CD4-positive, alpha-beta T cell treated with Interleukin-4 for 1 hour (primary cell): ENCODE measurements around the gene DCDC1.

Experiments
- DNase-seq, 2 donors: peaks; one replicate each; pipeline ENCODE4 v3.0.0-alpha.2; 2020 to 2022

DCDC1 gene, protein sequence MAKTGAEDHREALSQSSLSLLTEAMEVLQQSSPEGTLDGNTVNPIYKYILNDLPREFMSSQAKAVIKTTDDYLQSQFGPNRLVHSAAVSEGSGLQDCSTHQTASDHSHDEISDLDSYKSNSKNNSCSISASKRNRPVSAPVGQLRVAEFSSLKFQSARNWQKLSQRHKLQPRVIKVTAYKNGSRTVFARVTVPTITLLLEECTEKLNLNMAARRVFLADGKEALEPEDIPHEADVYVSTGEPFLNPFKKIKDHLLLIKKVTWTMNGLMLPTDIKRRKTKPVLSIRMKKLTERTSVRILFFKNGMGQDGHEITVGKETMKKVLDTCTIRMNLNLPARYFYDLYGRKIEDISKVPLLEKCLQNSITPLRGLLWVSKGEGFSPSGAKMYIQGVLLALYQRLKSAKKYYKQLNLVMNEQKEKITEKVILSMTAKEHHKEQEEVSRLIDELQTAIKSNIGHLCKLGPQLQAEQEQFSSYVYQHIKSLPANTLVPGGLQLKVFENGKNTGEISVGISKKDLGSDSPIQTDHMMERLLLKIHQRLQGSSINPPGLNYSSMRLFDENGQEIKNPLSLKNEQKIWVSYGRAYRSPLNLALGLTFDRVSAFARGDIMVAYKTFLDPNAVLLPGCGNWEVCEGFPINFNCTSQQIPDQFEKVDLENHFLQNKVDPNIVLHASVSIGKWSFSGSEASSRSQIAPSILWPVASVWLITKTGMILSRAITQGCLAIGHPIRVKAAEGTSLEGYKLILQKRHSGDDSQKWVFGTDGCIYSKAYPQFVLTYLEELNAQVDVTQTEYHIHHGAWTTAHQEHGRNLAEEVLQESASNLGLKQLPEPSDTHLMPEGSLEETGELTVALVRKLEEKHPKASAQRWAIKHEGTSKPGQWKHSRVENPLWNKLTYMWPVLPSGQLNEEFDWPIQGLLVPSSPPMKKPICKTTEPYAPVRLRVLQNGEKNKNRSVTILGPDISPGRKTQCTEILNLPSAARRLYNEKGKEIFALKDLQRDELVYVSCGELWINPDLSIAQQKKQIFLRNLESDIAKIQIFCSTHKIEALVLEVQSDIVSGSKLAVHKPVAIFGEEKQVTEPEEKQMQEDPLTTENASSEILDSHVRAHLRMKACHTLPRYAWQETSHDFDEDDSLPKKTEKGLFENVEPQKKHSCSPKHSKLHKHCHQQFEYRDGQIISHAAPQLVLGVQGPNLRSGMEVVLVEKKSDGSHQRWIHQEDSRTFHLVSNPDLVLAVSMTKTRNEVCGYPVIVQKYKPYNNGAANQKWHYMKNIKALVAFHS (N-terminal part only)

DNA sequence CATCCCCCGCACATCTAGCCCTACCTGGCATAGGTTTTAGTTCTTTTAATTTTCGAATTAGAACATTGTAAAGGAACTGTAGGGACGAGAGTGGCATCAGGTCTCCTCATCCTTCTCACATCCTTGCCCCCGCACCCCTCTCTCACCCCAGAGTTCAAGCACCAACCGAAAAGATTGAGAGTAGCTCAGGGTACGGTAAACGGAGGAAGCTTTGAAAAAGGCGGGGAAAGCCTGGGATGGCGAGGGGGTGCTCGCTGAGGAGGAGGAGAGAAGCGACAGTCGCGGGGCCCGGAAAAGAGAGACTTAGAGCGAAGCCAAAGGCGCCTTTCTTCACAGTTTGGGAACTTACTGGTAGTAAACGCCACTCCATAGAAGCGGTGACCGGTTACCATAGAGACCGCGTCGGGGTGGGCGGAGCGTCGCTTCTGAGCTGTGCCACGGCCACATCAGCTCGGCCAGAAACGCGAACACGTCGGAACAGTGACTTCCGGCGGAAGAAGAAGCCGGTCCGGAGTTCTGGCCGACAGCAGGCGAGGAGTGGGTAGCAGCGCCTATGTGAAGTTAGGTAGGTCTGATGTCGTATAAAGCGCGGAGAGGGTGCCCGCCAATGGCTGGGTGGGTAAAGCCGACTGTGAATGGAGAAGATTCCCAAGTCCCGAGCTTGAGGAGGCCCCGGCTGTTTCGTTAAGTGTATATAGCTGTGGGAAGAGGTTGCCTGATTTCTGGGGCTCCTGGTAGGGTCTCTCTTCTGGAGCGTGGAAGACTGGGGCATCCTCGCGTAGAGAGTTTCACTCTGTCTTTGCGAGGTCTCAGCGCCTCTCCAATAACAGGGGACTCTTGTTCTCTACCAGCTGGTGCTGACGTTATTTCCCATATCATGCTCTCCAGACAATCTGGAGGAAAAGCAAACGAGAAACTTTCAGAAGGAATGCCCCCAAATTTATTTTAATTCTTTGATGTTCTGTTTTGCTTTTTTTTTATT, at the start of gene DCDC1, which contains the start of gene DNAJC24:
DCDC1 (minus strand) TSS at position 392 of the 982 bp plus-strand sequence. CDS start 41,459 bp downstream, outside the sequence.
DNAJC24 (plus strand) TSS at position 513 of the 982 bp plus-strand sequence. CDS start 889 bp downstream, outside the sequence.
- DNase-seq: peak; percentile 94 to 95

DNA sequence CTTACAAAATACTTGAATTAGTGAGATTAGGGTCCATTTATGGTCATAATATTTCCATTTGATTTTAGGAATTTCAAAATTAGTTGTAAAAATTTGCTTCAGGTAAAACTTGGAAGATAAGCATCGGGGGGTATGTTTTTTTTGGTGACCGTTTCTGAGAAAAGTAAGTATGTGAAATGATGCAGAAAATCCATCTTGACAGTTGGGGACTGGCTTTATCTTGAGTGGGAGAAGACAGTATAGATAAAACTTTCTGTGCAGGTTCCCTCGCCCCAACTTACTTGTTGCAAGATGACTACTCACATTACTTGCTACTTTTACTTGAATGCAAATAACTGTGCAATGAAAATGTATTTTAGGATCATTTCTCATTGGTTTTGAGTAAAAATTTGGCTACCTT, 49.6 kb upstream of the DCDC1 start:
- no peak for DNase-seq

DNA sequence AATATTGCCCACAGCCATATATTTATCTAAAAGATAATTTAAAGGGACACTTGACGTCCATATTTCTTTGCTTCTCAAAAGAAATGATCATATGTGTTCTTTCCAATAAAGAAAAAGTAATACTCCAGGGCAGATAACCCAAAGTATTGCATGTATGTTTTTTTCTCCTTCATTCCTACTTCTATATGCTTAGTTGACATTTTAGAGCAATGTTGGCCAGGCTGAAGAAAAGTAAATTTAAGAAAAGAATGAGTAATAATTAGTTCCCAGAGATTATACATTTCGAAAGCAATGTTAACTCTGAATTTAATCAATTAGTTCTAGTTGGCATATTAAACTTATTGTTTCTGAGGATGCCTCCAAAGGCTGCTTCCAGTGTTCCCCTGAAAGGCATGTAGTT, 48.3 kb upstream of the DCDC1 start:
- no peak for DNase-seq

DNA sequence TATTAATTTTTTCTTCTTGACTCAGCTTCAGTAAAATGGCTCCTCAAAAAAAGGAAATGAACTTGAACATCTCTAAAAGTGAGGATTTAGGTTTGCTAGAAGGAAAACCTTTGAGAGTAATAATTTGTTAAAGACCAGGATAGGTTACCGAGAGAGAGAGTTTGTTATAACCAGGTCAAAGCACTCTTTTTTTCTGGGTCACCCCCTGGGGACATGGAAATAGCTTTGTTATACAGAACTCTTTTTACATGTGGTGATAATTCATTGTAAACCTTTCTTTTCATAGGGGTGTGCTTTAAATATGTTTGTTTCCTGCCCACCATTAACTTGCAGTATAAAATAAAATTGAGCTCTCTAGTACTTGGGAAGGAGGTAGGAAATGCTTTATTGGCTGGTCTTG, 47.8 kb upstream of the DCDC1 start:
- no peak for DNase-seq

DNA sequence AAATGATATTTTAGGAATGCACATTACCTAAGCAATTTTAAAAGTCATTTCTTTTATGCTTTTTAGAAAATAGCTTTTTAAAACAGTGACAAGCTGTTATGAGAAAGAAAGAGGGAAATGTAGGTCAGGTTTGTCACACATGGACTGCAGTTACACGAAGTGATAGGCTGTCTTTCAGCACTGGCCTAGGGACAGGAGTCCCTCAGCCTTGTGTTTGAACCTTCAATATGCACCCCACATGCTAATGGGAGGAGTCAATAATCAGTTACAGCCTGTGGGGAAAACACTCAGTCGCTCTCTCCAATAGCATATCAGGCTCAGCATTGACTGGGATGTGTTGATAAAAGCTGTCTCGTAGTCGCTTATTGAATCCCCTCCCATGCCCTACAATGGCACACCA, 45.9 kb upstream of the DCDC1 start:
- DNase-seq: no peak

DNA sequence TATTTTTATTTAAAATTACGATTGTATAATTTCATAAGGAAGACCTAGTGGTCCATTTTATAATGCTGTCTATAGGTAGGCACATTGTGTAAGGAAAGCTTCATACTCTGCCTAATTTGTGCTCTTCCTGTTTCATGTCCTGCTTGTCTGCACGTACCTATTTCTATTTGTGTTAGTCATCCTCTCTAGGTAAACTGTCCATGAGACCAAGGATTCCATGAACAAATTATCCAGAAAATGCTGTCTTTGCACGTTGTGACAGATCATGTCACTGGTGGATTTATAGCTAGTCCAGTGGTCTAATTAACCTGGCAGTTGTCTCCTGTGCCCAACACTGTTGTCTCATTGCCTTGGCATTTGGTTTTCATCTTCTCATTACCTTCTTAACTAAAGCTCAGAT, 44.8 kb upstream of the DCDC1 start:
- DNase-seq: no peak

DNA sequence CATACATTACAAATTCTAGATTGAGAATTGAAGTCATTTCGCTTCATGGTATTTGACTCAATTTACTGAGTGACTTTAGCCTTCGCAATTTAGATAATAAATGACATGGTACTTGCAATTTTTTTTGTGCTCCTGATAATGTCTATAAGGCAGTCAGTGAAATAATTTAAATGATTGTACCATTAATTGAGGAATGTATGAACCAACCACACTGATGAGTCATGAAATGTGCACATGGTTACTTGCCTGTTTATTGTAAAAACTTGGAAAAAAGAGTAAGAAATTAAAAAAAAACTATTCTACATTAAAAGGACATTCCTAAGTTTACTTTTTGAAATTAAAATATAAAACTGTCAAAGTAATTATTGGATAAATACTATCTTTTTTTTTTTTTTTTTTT, 43.4 kb upstream of the DCDC1 start:
- DNase-seq: no peak

DNA sequence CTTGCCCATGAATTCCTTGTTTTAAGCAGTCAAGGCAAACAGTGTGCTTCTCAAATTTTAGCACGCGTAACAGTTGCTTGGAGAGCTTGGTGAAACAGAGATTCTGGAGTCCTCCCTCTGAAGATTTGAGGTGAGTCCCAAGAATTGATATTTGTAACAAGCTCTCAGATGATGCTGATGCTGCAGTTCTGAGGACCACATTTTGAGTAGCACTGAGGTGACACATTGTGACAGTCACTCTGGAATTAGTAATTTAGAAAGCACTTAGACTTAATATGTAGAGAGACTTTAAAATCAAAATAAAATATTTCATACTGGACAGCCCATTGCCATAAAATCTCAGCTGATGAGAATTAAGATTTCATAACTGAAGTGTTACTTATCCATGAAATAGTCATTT, 38.7 kb upstream of the DCDC1 start:
- DNase-seq: no peak

DNA sequence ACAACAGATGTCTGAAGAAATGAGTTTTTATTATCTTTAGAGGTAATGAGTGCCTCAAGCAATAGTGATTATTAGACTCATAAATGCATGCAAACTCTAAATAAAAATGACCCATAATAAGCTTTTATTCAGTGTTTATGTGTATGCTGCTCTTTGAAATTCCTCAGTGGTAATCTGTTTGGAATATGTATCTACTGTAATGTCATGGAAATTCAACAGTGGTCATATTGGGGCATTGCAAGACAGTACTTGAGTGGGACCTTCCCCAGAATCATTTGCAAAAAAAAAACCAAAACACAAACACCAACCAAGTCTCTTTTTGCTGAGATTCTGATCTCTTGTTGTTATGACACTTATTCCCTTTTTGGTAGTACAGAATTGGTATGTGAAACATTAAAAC, 35.1 kb upstream of the DCDC1 start:
- no peak for DNase-seq

DNA sequence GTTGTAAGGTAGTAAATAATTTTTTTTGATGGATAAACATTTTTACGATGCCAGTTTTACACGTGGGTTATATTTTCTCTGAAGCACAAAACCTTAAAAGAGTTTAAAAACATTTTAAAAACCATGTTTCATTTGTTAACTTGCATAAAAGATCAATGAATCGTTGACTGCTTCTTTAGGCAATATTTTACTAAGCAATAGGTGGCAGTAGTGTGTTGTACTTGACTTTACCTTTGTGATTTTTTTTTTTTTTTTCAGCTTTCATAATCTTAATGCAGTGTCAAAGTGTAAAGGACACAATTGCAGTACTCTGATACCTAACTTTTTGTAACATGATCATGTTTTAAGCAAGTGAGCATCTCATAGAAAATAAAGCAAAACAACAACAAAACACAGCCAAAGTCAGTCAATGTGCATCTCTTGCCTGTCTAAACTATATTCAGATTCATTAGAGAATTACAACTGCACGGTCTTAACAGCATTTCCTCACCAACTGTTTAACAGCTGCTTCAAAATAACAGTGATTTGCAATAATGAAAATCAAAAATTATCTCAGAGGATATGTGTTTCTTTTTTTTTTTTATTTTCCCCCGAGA, 27.8 kb upstream of the DCDC1 start:
- peak in 1 of 2 donors; percentile 40 for DNase-seq

DNA sequence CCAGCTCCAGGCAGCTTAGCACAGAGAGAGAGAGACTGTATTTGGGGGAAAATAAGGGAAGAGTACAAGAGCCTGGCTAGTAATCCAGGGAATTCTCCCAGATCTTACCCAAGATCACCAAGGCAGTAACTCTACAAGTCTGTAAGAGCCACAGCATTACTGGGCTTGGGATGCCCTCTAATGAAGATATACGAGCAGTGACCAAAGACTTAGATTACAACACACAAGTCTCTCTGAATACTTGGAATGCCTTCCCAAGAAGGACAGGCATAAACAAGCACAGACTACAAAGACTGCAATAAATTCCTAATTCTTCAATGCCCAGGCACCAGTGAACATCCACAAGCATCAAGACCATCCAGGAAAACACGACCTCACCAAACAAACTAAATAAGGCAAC, 17.8 kb upstream of the DCDC1 start:
- DNase-seq: no peak

DNA sequence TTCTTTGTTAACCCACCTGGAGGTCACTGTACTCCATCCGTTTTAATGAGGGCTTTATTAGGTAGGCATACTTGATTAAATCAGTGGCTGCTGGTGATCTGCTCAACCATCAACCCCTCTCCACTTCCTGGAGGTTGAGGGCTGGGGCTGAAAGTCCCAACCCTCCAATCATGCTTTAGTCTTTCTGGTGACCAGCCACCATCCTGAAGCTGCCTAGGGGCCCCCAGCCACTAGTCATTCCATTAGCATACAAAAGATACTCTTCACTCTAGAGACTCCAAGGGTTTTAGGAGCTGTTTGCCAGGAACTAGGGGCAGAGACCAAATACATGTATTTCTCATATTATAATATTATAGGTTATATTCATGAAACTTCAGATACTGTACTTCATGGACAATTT, 13.6 kb upstream of the DCDC1 start:
- no peak for DNase-seq

DNA sequence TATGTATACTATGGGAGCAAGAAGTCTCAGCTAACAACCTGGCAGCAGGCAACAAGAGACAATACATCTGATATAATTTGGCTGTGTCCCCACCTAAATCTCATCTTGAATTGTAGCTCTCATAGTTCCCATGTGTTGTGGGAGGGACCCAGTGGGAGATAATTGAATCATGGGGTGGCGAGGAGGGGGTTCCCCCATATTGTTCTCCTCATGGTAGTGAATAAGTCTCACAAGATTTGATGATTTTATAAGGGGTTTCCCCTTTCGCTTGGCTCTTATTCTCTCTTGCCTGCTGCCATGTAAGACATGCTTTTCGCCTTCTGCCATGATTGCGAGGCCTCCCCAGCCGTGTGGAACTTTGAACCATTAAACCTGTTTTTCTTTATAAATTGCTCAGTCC, 6.3 kb upstream of the DCDC1 start:
- no peak for DNase-seq

DNA sequence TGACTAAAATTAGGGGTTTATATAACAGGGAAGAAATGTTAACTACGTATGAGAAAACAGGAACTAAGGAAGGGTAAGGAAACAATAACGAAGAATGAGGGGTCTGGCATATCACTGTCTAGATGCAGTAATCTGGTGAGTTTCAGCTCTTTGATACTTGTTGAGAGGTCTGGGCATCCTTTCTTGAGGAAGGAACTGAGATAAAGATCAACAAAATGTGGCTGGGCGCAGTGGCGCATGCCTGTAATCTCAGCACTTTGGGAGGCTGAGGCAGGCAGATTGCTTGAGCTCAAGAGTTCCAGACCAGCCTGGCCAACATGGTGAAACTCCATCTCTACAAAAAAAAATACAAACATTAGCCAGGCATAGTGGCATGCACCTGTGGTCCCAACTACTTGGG, 2.7 kb downstream of the DCDC1 start:
- peak in 1 of 2 donors; percentile 44 for DNase-seq

DNA sequence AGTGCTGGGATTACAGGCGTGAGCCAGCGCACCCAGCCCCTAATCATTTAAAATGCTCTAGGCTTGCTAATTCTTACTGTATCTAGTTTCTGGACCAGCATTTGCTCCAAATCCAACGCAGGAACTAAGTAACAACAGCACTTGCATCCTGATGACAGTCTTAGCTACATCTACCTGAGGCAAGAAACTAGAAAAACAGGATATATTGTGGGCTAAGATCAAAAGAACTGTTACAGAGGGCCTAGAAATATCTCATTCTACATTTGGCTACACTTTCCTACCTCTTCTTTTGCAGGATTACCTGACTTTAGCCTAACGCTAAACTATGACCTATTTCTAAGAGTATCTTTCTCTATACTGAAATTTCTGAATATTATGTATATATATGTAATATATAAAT, 7.8 kb downstream of the DCDC1 start:
- DNase-seq: no peak

DNA sequence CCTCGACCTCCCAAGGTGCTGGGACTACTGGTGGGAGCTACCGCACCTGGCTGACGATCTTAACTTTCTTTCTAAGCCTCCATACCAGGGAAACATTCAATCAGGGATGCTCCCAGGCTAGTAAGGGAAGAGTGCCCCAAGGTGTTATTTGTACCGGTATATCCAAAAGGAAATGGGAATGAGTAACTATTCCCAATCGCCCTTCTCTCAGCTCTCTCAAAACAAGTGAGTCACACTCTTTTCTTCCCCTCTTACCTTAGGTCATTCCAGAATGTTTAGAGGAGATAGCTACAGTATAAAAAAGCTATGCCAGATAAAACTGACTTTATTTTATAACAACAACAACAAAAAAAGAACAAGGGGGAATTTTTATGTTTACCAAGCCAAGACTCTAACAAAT, 13.7 kb downstream of the DCDC1 start:
- no peak for DNase-seq

DNA sequence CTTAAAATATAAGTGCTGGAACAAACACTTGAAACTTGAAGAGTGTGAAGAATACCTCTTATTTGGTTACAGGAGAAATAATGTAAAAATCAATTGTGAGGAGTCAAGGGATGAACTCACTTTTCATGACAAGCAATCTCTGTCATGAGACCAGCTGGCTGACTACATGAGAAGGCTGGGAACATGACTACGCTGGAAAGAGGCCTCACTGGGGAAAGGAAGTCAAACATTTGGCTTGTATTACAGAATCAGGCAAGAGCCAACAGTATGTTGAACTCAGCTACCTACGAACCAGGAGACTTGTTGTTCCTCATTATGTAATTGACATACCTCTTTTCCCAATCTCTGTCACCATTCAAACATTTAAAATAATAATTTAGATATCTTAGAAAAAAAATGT, 14.4 kb downstream of the DCDC1 start:
- DNase-seq: no peak

DNA sequence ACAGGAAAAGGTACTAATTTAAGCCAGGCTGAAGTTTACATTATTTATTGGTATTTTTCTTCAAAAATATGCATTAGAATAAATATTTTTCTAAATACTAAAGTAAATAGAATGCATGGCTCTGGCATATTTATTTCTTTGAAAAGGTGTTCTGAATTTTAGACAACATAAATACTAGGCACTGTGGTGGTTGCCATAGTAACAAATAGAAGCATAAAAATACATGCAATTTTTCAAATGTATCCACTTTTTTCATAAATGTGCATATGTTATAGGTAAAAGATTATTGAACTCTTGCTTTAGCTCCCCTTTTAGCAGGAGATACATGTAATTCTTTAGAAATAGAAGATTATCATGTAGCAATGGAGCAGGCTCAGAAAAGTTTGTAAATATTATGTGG, 18.4 kb downstream of the DCDC1 start:
- no peak for DNase-seq

DNA sequence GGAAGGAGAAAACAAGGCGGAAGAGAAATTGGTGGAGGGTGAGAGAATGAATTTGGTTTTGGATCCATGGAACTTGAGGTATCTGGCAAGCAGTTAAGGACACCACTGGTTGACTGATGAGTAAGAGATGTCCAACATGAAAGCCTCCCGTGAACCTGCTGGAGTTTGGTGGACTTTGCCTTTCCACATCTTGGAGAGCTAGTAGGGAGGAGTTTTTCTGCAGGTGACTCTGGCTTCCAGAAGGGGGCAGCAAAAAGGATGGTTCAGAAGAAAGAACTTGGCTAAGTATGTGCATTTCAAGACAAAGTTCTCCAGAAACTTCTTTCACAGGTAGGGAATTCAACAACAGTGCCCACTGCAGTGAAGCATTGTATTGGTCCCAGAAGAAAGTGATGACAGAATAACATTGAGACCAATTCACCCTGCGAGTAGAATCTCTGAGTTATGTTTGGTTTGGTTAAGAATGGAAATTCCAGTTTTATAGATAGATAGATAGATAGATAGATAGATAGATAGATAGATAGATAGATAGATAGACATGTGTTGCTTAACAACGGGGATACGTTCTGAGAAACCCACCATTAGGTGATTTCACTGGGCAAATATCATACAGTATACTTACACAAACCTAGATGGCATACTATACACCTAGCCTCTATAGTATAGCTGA, 28.5 kb downstream of the DCDC1 start:
- peak in 1 of 2 donors; percentile 26 for DNase-seq

DNA sequence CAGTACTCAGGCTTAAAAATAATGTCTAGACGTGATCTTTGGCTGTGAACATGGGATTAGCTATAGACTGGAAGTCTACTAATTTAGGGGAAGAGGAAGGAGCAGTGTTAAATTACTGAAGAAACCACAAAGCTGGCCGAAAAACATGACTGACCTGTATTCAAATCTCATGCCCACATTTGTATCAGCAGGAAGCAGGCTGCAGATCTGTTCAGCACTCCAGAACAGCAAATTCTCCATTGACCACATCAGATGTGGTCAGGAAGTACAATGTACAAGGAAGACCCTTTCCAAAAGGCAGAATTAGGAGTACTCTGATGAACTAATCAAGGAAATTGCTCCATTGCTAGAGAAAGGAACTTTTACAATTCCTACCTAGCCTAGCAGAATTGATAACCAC, 31.7 kb downstream of the DCDC1 start:
- no peak for DNase-seq

DNA sequence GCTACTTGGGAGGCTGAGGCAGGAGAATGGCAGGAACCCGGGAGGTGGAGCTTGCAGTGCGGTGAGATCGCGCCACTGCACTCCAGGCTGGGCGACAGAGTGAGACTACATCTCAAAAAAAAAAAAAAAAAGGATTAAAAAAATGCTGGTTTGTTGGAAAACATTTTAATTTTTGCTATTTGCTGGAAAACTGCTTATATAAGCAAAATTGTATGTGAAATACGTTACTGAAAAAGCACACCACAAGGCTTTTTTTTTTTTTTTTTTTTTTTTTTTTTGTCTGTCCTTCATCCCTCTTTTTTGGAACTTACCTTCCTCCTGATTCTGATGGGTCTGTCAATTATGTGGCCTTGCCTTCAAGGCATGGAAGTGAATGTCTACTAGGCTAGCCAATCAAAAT, 40.8 kb downstream of the DCDC1 start:
- no peak for DNase-seq
